Glutamatergic neuron (in vitro differentiated cells): ENCODE results near the gene PHYHIPL. TPM values are rescaled to one million over a fixed set of nuclear protein-coding genes. Genes with fewer than 3 reads are reported as not detected.

Source experiments
- DNase-seq: peaks from one replicate; pipeline ENCODE4 v3.0.0; 2022
- H3K27ac Mint-ChIP-seq: one replicate; pipeline ENCODE4 v1.8.0; 2020; ENCODE audit warnings: mild to moderate bottlenecking, mixed read lengths, inconsistent platforms; ENCODE audit not compliant: unreplicated experiment
- H3K27me3 Mint-ChIP-seq: one replicate; pipeline ENCODE4 v1.8.0; 2020; ENCODE audit warnings: mild to moderate bottlenecking, moderate library complexity, mixed read lengths, inconsistent platforms; ENCODE audit not compliant: unreplicated experiment
- H3K36me3 Mint-ChIP-seq: one replicate; pipeline ENCODE4 v1.8.0; 2020; ENCODE audit warnings: mild to moderate bottlenecking, mixed read lengths, inconsistent platforms; ENCODE audit not compliant: unreplicated experiment
- H3K4me1 Mint-ChIP-seq: one replicate; pipeline ENCODE4 v1.8.0; 2020; ENCODE audit warnings: mild to moderate bottlenecking, low read depth, mixed read lengths, inconsistent platforms; ENCODE audit not compliant: unreplicated experiment
- H3K4me3 Mint-ChIP-seq: one replicate; pipeline ENCODE4 v1.8.0; 2020; ENCODE audit warnings: mild to moderate bottlenecking, mixed read lengths, inconsistent platforms; ENCODE audit not compliant: unreplicated experiment
- H3K9me3 Mint-ChIP-seq: one replicate; pipeline ENCODE4 v1.8.0; 2020; ENCODE audit warnings: mild to moderate bottlenecking, moderate library complexity, mixed read lengths, inconsistent platforms; ENCODE audit not compliant: unreplicated experiment
- CTCF ChIP-seq: fragments of 200-600 bp; sonication (generic); IDR thresholded peaks from one replicate; pipeline ENCODE4 v1.5.0; 2021; ENCODE audit not compliant: partially characterized antibody, unreplicated experiment
- long read RNA-seq: library from polyadenylated mRNA; unstranded; transcript quantifications from one replicate; pipeline ENCODE4 v2.0.0, GENCODE V29; 2020; ENCODE audit not compliant: unreplicated experiment
- total RNA-seq: library from RNA; stranded (reverse); fragmentation: NEBNext Ultra II Directional; extraction: Animal tissue kit (Norgen Biotek cat#: 25700); gene quantifications from one replicate; pipeline ENCODE4 v1.2.1, GENCODE V29; 2021; ENCODE audit not compliant: unreplicated experiment

Gene PHYHIPL
- total RNA-seq, result 6.2 TPM
- long read RNA-seq, partial matches to known transcripts, result 0 of 2 reads
- long read RNA-seq, other reads (novel, unspliced or antisense), result 0 of 2 reads

DNA sequence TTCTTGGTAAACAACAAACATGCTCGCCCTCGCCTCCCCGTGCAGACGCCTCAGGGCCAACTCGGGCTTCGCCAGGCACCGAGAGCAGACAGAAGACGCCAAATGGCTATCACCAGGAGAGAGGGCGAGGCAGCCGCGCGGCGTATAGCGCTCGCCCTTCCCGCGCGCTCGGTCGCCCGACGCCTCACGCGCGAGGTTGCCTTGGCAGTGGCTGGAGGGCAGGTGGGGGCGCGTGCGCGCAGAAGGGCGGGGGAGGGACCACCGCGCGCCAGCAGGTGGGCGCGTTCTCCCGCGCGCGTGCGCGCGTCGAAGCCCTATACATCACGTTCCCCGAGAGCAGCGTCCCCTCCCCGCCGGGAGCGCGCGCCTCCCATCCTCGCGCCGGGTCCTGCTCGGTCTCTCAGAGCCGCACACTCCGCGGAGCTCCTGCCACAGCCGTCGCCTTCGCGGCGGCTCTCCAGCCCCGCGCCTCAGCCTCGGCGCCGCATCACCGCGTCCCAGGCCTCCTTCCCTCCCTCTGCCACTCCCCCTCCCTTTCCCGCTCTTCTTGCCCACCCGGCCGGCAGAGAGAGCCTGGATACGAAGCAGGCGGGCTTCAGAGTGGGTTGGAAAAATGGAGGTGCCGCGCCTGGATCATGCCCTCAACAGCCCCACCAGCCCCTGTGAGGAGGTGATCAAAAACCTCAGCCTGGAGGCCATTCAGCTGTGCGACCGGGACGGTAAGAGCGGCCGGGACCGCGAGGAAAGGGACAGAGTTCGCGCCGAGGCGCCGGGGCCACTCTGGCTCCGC is at the start of gene PHYHIPL:
PHYHIPL (plus strand) TSS at position 403 of the 790 bp plus-strand sequence; CDS start at position 614, 211 bp downstream.
- Mint-ChIP-seq H3K4me3 (peak within 1 kb of the TSS; percentile 98), H3K4me1 (peaks cover 2% of the 10 kb centered on the region), H3K27me3 (peaks cover 10% of the 10 kb centered on the region), H3K36me3 (no peaks in the 10 kb centered on the region), H3K9me3 (peaks cover 5% of the 10 kb centered on the region), H3K27ac (peak within 1 kb of the TSS; percentile 92)
- DNase-seq, result peak; percentile 68
- TF ChIP-seq CTCF, result no peak

- Mint-ChIP-seq H3K9me3 (no peaks in the 10 kb centered on the region), H3K4me3 (no peak overlapping the region), H3K27me3 (no peaks in the 10 kb centered on the region), H3K36me3 (no peaks in the 10 kb centered on the region), H3K27ac (no peak overlapping the region), H3K4me1 (no peaks in the 10 kb centered on the region)
- no peak for DNase-seq
- no peak for TF ChIP-seq CTCF
Measured at GRCh38 chr10:59126991-59127390, 49.5 kb upstream of the PHYHIPL start.

- H3K9me3 Mint-ChIP-seq, result no peaks in the 10 kb centered on the region
- H3K4me3 Mint-ChIP-seq, result no peak overlapping the region
- no peaks in the 10 kb centered on the region for H3K27me3 Mint-ChIP-seq
- H3K4me1 Mint-ChIP-seq, result no peaks in the 10 kb centered on the region
- no peak for TF ChIP-seq CTCF
- no peaks in the 10 kb centered on the region for H3K36me3 Mint-ChIP-seq
- no peak for DNase-seq
- H3K27ac Mint-ChIP-seq, result no peak overlapping the region
Measured at GRCh38 chr10:59127991-59128390, 48.5 kb upstream of the PHYHIPL start.

DNA sequence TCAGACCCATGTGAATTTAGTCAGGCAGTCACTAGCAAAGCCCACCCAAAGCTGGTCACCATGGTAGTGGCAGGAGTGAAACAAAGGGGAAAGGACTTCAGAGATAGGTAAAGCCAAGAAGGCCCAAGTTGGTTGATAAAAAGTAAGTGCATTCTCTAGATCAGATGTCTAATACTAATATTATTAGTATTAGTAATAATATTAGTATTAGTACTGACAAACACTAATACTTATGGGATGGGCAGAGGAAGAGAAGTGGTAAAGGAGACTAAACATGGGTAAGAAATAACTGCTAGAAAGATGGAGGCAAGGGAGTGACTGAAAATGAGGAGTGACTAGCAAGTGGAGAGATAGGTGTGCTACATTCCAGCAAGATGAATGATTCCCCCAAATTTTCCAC is 46.6 kb upstream of the PHYHIPL start:
- Mint-ChIP-seq H3K27ac (no peak overlapping the region), H3K9me3 (no peaks in the 10 kb centered on the region), H3K27me3 (no peaks in the 10 kb centered on the region), H3K4me1 (no peaks in the 10 kb centered on the region), H3K4me3 (no peak overlapping the region), H3K36me3 (no peaks in the 10 kb centered on the region)
- no peak for DNase-seq
- no peak for TF ChIP-seq CTCF

- no peak for DNase-seq
- Mint-ChIP-seq H3K4me1 (no peaks in the 10 kb centered on the region), H3K27ac (no peak overlapping the region)
Measured at GRCh38 chr10:59131666-59132065, 44.8 kb upstream of the PHYHIPL start.

More at GRCh38 chr10:59131666-59132065, 44.8 kb upstream of the PHYHIPL start:
- no peaks in the 10 kb centered on the region for H3K9me3 Mint-ChIP-seq
- no peaks in the 10 kb centered on the region for H3K27me3 Mint-ChIP-seq
- no peak overlapping the region for H3K4me3 Mint-ChIP-seq
- no peak for TF ChIP-seq CTCF
- H3K36me3 Mint-ChIP-seq, result no peaks in the 10 kb centered on the region
